NK-92 treated with Interleukin-12 subunit alpha and Interleukin-12 subunit beta, amount 100 ng/mL, for 24 hours (cell line): ENCODE measurements around the gene ZSCAN32.

Source experiments
- DNase-seq: peaks from one replicate; lab custom pipeline; 2025; lab: John Stamatoyannopoulos, UW

The ZSCAN32 gene

DNA sequence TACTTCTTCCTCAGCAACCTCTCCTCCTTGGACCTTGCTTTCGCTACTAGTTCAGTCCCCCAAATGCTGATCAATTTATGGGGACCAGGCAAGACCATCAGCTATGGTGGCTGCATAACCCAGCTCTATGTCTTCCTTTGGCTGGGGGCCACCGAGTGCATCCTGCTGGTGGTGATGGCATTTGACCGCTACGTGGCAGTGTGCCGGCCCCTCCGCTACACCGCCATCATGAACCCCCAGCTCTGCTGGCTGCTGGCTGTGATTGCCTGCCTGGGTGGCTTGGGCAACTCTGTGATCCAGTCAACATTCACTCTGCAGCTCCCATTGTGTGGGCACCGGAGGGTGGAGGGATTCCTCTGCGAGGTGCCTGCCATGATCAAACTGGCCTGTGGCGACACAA lies 44.7 kb downstream of the ZSCAN32 start:
- DNase-seq: no peak

DNA sequence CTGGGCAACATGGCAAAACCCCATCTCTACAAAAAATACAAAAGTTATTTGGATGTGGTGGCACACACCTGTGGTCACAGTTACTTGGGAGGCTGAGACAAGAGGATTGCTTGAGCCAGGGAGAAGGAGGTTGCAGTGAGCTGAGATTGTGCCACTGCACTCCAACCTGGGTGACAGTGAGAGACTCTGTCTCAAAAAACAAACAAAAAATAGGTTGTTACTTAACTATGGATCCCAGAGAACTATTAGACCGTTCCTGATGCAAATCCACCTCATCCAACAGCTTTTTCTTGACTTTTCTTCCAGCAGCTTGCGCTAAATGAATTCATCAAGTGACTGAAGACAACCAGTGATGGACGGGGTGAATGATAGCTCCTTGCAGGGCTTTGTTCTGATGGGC lies 45.2 kb downstream of the ZSCAN32 start, which contains the start of gene OR2C1:
Gene OR2C1 (plus strand): TSS at position 301 of the 400 bp plus-strand sequence. CDS start 52 bp downstream, at position 353.
- DNase-seq: no peak

DNA sequence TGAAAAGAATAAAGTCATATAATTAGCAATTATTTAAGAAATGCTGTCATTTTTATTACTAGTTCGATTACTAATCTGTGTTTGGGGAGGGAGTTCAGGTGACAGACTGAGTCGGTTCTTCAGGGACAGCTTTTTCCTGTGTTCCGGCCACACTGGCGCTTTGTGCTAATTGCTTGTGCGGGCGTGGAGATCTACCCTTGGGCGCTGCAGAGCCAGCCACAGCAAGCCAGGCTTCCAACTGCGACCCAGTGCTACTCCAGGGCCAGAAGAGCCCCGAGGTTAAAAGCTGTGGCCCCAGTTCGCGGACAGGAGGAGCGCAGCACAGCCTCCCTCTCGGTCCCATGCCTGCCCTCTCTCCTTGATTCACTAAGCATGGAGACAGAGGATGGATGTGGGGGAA lies 51.6 kb downstream of the ZSCAN32 start:
- DNase-seq: no peak

DNA sequence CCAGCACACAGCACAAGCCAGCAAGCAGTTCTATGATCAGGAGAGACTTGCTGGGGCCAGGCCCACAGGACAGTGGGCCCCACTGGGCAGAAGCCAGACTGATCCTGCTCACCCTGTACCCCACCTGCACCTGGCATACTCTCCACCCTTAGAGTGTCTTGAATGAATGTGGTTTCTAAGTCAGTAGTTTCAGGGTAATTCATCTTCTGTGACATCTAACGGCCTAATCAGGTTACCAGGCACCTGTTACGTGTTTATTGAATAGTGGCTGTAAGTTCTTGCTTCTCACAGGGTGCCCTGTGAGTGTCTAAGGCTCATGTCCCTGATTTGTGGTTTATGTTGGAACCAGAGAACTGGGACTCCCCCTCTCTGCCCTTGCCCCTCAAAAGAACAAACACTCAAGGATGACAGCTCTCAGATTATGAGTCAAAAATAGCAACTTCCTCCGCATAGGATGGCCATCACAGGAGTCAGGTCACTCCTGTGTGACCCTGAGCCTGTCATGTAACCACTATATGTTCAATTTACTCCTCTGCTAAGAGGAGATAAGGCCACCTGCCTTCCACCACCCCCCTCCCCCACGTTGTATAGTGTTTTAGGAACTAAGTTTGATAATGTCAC lies 52.1 kb downstream of the ZSCAN32 start:
- DNase-seq: no peak

DNA sequence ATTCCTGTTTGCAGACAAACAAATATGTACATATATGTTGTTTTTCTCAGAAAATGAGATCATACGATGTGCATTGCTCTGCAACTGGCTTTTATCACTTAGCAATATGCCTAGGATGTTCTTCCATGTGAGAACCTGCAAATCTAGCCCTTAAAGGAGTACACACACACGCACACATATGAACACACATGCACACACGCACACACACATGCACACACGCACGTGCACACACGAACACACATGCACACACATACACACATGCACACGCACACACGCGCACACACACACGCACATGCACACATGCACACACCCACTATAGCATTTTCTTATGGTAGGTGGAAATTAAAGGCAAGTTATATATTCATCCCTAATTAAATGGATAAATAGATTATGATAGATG lies 53.2 kb downstream of the ZSCAN32 start:
- no peak for DNase-seq

DNA sequence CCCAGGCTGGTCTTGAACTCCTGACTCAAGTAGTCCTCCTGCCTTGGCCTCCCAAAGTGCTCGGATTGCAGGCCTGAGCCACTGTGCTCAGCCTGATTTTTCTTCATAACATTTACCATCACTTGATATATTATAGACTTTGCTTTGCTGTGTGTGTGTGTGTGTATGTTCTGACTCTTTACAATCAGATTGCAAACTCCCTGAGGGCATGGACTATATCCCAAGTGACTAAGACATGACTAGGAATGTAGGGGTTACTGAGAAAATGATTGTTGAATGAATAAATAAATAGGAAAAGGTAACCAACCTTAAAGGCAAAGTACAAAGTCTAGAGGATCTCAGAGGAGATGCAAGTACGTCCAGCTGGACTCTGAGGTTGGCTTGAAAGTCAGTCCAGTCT lies 54.8 kb downstream of the ZSCAN32 start:
- no peak for DNase-seq
